HepG2 (cell line): Measurements from ENCODE around the gene GLB1L. TPM values are rescaled to one million over a fixed set of nuclear protein-coding genes. Genes with fewer than 3 reads are reported as not detected.

Experiments
- ETV5 ChIP-seq: IDR thresholded peaks from 2 replicates; pipeline ENCODE4 v1.6.1; 2018; ENCODE audit warnings: missing biosample characterization, missing genetic modification reagents, inconsistent platforms, borderline replicate concordance
- FLYWCH1 ChIP-seq: sonication (generic); formaldehyde crosslinking; IDR thresholded peaks from 2 replicates; pipeline ENCODE4 v1.8.1; 2023; ENCODE audit warnings: mild to moderate bottlenecking, missing genetic modification reagents
- FOXA1 ChIP-seq, 2 experiments: fragments of 450-650 bp in 1 of 2; sonication (generic) in 1 of 2; formaldehyde crosslinking in 1 of 2; IDR thresholded peaks; 2 replicates each; pipeline versions ENCODE4 v1.4.0 to v1.6.1; 2016 to 2020; ENCODE audit warnings: missing genetic modification reagents in 1 of 2
- KAT2B ChIP-seq: fragments of 150-350 bp; IDR thresholded peaks from 2 replicates; pipeline ENCODE4 v1.6.1; 2014; ENCODE audit warnings: low read depth, low read length, borderline replicate concordance
- PAX8 ChIP-seq: sonication (generic); formaldehyde crosslinking; IDR thresholded peaks from 2 replicates; pipeline ENCODE4 v1.8.0; 2022; ENCODE audit warnings: mild to moderate bottlenecking, missing genetic modification reagents, borderline replicate concordance
- SAFB2 ChIP-seq: sonication (generic); formaldehyde crosslinking; IDR thresholded peaks from 2 replicates; pipeline ENCODE4 v1.5.1; 2020; ENCODE audit warnings: missing genetic modification reagents, low read depth, mild to moderate bottlenecking, borderline replicate concordance
- TARDBP ChIP-seq: sonication (generic); formaldehyde crosslinking; IDR thresholded peaks from 2 replicates; pipeline ENCODE4 v1.8.0; 2022; ENCODE audit warnings: mild to moderate bottlenecking, missing genetic modification reagents
- TSC22D2 ChIP-seq: sonication (generic); formaldehyde crosslinking; IDR thresholded peaks from 2 replicates; pipeline ENCODE4 v1.5.1; 2020; ENCODE audit warnings: missing genetic modification reagents, mild to moderate bottlenecking, borderline replicate concordance
- ZBTB40 ChIP-seq, 2 experiments: fragments of 450-650 bp in 1 of 2; sonication (generic) in 1 of 2; formaldehyde crosslinking in 1 of 2; IDR thresholded peaks; 2 replicates each; pipeline versions ENCODE4 v1.6.1 to v1.8.0; 2016 to 2022; ENCODE audit warnings: antibody characterized with exemption in 1 of 2, mild to moderate bottlenecking in 1 of 2, missing genetic modification reagents in 1 of 2
- ZBTB7B ChIP-seq: sonication (generic); formaldehyde crosslinking; IDR thresholded peaks from 2 replicates; pipeline ENCODE4 v1.4.0; 2020; ENCODE audit warnings: missing genetic modification reagents
- ZNF136 ChIP-seq: sonication (generic); formaldehyde crosslinking; IDR thresholded peaks from 2 replicates; pipeline ENCODE4 v1.8.1; 2022; ENCODE audit warnings: low read depth, mild to moderate bottlenecking, moderate library complexity, missing genetic modification reagents
- ZNF367 ChIP-seq: sonication (generic); formaldehyde crosslinking; IDR thresholded peaks from 2 replicates; pipeline ENCODE4 v1.4.0; 2020; ENCODE audit warnings: missing genetic modification reagents, borderline replicate concordance
- ZNF451 ChIP-seq: sonication (generic); formaldehyde crosslinking; IDR thresholded peaks from 2 replicates; pipeline ENCODE4 v1.5.0; 2020; ENCODE audit warnings: mild to moderate bottlenecking, missing genetic modification reagents
- ZNF7 ChIP-seq: IDR thresholded peaks from 2 replicates; pipeline ENCODE4 v1.6.1; 2016; ENCODE audit warnings: missing biosample characterization, missing genetic modification reagents
- ZNF784 ChIP-seq: sonication (generic); formaldehyde crosslinking; IDR thresholded peaks from 2 replicates; pipeline ENCODE4 v1.5.1; 2020; ENCODE audit warnings: missing genetic modification reagents, mild to moderate bottlenecking, borderline replicate concordance
- polyA plus RNA-seq, 8 experiments: library from polyadenylated mRNA; depleted of rRNA in 3 of 8; stranded (reverse) in 7 of 8; unstranded in 1 of 8; fragments of >200 nt; fragmentation: Illumina TruSeq in 4 of 8; extraction: Trizol in 4 of 8; gene quantifications; 2 replicates each; pipeline versions ENCODE4 v1.2.1 to v1.2.3, GENCODE V29; 2011 to 2016; ENCODE audit warnings: low read depth in 4 of 8, missing spikeins in 1 of 8, mixed read lengths in 1 of 8; ENCODE audit not compliant: insufficient read depth in 1 of 8
- total RNA-seq, 5 experiments: library from RNA; depleted of rRNA; stranded (reverse); fragments of >200 nt; fragmentation: Illumina TruSeq; extraction: Trizol; gene quantifications; 2 replicates each; pipeline ENCODE4 v1.2.3, GENCODE V29; 2016; ENCODE audit warnings: low read depth in 1 of 5
- TF ChIP-seq, protein P1 (sequence below): sonication (generic); formaldehyde crosslinking; IDR thresholded peaks from 2 replicates; pipeline ENCODE4 v1.9.0; 2022; ENCODE audit warnings: low read depth, missing genetic modification reagents

The GLB1L gene
- total and polyA plus RNA-seq, 2 of the 13 experiments (the other 11 are each of a cell fraction or from before 2014, with no cell fraction given) = 6.8 to 7.3 TPM

DNA sequence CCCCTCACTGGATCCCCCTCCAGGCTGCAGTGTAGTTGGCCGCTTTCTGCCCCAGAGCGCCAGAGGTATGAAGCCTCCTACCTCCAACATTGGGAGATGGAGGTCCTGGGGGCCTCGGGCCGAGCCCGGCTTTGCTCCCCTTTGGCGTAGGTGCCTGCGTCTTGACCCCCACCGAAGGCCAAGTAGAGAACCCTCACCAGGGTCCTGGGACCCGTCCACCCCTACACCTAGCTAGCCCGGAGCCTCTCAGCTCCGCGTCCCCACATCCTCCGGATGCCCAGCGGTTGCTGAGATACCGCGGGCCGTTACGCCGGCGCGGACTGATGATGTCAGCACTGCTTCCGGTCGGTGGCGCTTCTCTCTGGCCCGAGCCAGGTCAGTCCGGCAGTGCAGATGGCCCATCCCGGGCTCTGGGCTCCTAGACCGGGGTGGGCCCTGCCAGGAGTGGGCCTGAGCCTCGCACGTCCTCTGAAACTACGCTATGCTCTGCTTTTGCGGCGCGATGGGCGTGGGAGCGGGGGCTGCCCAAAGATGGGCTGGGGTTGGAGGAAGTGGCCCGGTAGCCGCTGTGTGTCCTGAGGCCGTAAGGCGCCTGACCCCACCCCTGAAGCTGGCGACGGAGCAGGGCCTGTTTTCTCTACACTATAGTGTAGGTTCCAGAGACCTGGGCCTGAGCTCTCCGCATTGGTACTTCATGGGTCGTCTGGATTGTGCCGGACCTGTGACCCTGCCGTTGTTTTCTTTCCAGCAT, at the start of gene GLB1L, which contains the start of gene STK16 (continued):
- TF ChIP-seq, protein P1, sequence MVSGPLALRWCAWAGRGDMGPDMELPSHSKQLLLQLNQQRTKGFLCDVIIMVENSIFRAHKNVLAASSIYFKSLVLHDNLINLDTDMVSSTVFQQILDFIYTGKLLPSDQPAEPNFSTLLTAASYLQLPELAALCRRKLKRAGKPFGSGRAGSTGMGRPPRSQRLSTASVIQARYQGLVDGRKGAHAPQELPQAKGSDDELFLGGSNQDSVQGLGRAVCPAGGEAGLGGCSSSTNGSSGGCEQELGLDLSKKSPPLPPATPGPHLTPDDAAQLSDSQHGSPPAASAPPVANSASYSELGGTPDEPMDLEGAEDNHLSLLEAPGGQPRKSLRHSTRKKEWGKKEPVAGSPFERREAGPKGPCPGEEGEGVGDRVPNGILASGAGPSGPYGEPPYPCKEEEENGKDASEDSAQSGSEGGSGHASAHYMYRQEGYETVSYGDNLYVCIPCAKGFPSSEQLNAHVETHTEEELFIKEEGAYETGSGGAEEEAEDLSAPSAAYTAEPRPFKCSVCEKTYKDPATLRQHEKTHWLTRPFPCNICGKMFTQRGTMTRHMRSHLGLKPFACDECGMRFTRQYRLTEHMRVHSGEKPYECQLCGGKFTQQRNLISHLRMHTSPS (CRISPR knock-in tag) = peak; percentile 85; the same call in 1 of the 2 replicates
- TF ChIP-seq ZNF451 (CRISPR knock-in tag) = peak; percentile 95
- TF ChIP-seq SAFB2 (CRISPR knock-in tag) = peak; percentile 87; the same call in 1 of the 2 replicates
- 0 out of 2 replicates have a peak, but pooled peaks have one; percentile 51 for TF ChIP-seq FLYWCH1 (CRISPR knock-in tag)
- peak; percentile 99 for TF ChIP-seq ETV5
- peak; percentile 99 for TF ChIP-seq ZNF784
- peak; percentile 55; the same call in 1 of the 2 replicates for TF ChIP-seq ZBTB7B
- peak; percentile 35 for TF ChIP-seq ZBTB40 (IDR thresholded peaks at IDR 0.05)
- TF ChIP-seq ZBTB40 (CRISPR knock-in tag; IDR thresholded peaks at IDR 0.05) = peak; percentile 90
- peak; percentile 90 for TF ChIP-seq TSC22D2 (CRISPR knock-in tag)
- TF ChIP-seq ZNF7 = no peak; the same call in 1 of the 2 replicates
- TF ChIP-seq ZNF367 (CRISPR knock-in tag) = peak; percentile 60; the same call in 1 of the 2 replicates
- TF ChIP-seq PAX8 (CRISPR knock-in tag) = peak; percentile 92
- TF ChIP-seq FOXA1 (IDR thresholded peaks at IDR 0.05) = no peak
- peak; percentile 56 for TF ChIP-seq FOXA1 (CRISPR knock-in tag; IDR thresholded peaks at IDR 0.05)
- TF ChIP-seq ZNF136 = peak; percentile 96
- no peak for TF ChIP-seq KAT2B
- TF ChIP-seq TARDBP (CRISPR knock-in tag) = peak; percentile 83
